ENCODE measurements around the gene GAPT. TPM values are rescaled to one million over a fixed set of nuclear protein-coding genes. Genes with fewer than 3 reads are reported as not detected.

The GAPT gene
- total RNA-seq, 3 donors from 2014 or later = 0.17 to 0.98 (median 0.43) TPM

DNA sequence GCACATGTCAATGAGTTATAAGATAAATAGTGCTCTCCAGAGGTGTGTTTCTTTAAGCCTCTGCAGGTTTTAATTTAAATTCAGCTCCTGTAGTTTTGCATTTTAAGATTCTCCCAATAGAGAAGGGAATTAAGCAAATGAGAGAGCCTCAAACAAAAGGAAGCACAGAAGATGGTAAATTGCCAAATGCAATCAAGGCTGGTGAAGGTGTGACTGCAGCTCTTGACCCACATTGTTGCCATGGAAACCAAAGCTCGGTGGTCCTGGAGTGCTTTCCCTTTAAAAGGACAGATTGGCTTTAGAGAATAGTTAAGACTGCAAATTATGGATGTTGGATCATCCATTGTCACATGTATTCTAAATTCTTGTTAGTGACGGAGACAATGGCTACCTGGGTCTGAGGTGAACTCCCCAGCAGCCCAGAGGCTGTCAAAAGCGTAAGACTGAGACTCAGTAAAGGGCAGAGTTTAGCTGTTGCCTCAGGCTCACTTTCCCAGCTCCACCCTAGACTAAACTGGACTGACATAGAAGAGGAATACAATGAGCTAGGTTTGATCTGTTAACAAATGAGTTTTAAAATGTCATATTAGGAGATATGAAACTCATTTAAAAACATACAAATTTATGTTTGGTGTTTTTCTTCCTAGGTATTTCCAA is 12.3 kb downstream of the GAPT start:
- no peaks in the 10 kb centered on the region for H3K9me3 ChIP-seq
- H3K4me3 ChIP-seq = no peak overlapping the region
- no peaks in the 10 kb centered on the region for H3K36me3 ChIP-seq (ENCODE audit: low read depth)
- ATAC-seq (no peak), DNase-seq (no peak)
- no peaks in the 10 kb centered on the region for H3K4me1 ChIP-seq (ENCODE audit: low read depth)
- TF ChIP-seq, protein P1, sequence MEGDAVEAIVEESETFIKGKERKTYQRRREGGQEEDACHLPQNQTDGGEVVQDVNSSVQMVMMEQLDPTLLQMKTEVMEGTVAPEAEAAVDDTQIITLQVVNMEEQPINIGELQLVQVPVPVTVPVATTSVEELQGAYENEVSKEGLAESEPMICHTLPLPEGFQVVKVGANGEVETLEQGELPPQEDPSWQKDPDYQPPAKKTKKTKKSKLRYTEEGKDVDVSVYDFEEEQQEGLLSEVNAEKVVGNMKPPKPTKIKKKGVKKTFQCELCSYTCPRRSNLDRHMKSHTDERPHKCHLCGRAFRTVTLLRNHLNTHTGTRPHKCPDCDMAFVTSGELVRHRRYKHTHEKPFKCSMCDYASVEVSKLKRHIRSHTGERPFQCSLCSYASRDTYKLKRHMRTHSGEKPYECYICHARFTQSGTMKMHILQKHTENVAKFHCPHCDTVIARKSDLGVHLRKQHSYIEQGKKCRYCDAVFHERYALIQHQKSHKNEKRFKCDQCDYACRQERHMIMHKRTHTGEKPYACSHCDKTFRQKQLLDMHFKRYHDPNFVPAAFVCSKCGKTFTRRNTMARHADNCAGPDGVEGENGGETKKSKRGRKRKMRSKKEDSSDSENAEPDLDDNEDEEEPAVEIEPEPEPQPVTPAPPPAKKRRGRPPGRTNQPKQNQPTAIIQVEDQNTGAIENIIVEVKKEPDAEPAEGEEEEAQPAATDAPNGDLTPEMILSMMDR (IDR thresholded peaks at IDR 0.05) = no peak
- intact Hi-C loops (cut with DNase I, micrococcal nuclease) = no loop called here

DNA sequence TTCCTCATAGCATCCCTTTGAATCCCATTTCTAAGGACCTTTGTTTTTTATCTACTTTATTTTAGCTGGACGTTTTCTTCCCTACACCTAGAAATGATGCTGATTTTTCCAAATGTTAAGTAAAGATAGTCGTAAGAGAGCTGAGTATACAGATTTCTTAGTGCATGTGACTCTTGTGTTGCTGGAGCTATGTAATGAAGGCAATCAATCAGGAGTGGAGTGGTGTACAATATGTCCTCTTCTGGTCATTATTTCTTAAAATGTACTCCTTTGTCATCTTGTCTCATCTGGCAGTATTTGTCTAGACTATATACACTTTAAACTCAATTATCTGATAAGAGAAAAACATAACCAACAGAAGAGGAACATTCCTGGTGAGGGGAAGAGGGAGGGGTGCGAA is 13.5 kb downstream of the GAPT start:
- no peaks in the 10 kb centered on the region for H3K36me3 ChIP-seq (ENCODE audit: low read depth)
- no peak for ATAC-seq
- H3K4me3 ChIP-seq = no peak overlapping the region
- no peaks in the 10 kb centered on the region for H3K9me3 ChIP-seq
- DNase-seq = no peak
- H3K4me1 ChIP-seq (ENCODE audit: low read depth) = no peaks in the 10 kb centered on the region
- TF ChIP-seq, protein P1 (IDR thresholded peaks at IDR 0.05) = no peak
- intact Hi-C loops (cut with DNase I, micrococcal nuclease) = no loop called here

DNA sequence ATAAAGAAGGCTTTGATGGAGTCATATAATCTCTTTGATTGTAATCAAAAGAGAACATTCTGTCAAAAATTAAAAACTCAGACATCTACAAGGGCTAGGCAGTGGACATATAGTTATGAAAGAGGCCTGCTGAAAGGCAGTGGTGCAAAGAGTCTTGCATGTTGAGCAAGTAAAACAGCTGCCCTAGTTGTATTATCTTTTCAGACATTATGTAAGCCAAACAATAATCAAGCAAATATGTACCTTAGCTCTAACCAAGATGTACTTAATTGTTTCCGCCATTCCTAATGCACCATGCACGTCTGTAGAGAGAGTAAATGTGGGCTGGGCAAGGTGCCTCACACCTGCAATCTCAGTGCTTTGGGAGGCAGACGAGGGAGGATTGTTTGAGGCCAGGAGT is 14.3 kb downstream of the GAPT start:
- H3K4me1 ChIP-seq (ENCODE audit: low read depth) = no peaks in the 10 kb centered on the region
- ATAC-seq (no peak), DNase-seq (no peak)
- no peaks in the 10 kb centered on the region for H3K9me3 ChIP-seq
- intact Hi-C loops (cut with DNase I, micrococcal nuclease) = no loop called here
- TF ChIP-seq, protein P1 (IDR thresholded peaks at IDR 0.05) = no peak
- no peak overlapping the region for H3K4me3 ChIP-seq
- H3K36me3 ChIP-seq (ENCODE audit: low read depth) = no peaks in the 10 kb centered on the region

DNA sequence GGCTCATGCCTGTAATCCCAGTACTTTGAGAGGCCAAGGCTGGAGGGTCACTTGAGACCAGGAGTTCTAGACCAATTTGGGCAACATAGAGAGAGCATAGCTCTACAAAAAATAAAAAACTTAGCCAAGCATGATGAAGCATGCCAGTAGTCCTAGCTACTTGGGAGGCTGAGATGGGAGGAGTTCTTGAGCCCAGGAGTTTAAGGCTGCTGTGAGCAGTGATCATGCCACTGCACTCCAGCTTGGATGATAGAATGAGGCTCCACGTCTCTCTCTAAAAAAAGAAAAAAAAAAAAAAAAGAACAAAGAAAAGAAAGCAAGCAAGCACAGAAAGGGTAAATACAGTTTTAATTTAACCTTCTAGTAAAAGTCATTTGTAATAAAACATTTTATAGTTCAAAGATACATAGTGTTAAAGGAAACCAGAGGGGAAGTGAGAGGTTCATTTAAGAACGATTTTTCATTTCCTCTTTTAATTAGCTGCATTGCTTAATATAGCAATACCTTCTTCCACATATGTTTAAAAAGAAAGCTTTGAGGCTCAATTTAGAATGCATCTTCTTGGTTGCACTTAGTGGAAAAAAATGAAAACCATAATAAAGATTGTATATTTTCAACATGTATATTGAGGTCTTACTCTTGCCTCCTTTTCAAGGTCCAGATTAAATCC is 14.9 kb downstream of the GAPT start:
- TF ChIP-seq, protein P1 (IDR thresholded peaks at IDR 0.05) = no peak
- intact Hi-C loops (cut with DNase I, micrococcal nuclease) = no loop called here
- ATAC-seq (no peak), DNase-seq (no peak)
- Histone ChIP-seq H3K4me1 (ENCODE audit: low read depth) (no peaks in the 10 kb centered on the region), H3K4me3 (no peak overlapping the region), H3K36me3 (ENCODE audit: low read depth) (no peaks in the 10 kb centered on the region), H3K9me3 (no peaks in the 10 kb centered on the region)

DNA sequence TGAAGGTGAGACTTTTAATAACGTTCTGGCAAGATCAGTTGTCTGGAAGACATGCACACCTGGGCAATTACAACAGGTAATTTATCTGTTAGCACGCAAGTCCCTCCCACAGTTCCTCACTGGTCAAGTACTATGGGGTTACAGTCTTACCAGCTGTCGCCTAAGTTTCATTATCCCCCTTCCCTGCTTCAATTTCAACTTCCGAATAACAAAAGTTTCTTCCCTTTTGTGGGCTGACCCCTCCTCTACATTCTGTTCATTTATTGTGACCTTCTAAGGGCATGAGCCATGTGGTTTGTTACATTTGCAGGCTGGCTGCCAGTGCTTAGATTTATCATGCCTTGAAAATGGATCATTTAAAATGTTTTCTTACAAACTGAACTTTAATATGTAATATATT is 16.5 kb downstream of the GAPT start:
- DNase-seq (no peak), ATAC-seq (no peak)
- no peaks in the 10 kb centered on the region for H3K9me3 ChIP-seq
- intact Hi-C loops (cut with DNase I, micrococcal nuclease) = no loop called here
- H3K36me3 ChIP-seq (ENCODE audit: low read depth) = no peaks in the 10 kb centered on the region
- no peak overlapping the region for H3K4me3 ChIP-seq
- TF ChIP-seq, protein P1 (IDR thresholded peaks at IDR 0.05) = no peak
- H3K4me1 ChIP-seq (ENCODE audit: low read depth) = no peaks in the 10 kb centered on the region
